NOMO-1 (cell line): ENCODE results near the gene MEX3D.

Experiments
- DNase-seq, 2 experiments: peaks; one replicate each; lab custom pipeline; 2025; ENCODE audit not compliant: unreplicated experiment in 2 of 2; lab: John Stamatoyannopoulos, UW

MEX3D gene

DNA sequence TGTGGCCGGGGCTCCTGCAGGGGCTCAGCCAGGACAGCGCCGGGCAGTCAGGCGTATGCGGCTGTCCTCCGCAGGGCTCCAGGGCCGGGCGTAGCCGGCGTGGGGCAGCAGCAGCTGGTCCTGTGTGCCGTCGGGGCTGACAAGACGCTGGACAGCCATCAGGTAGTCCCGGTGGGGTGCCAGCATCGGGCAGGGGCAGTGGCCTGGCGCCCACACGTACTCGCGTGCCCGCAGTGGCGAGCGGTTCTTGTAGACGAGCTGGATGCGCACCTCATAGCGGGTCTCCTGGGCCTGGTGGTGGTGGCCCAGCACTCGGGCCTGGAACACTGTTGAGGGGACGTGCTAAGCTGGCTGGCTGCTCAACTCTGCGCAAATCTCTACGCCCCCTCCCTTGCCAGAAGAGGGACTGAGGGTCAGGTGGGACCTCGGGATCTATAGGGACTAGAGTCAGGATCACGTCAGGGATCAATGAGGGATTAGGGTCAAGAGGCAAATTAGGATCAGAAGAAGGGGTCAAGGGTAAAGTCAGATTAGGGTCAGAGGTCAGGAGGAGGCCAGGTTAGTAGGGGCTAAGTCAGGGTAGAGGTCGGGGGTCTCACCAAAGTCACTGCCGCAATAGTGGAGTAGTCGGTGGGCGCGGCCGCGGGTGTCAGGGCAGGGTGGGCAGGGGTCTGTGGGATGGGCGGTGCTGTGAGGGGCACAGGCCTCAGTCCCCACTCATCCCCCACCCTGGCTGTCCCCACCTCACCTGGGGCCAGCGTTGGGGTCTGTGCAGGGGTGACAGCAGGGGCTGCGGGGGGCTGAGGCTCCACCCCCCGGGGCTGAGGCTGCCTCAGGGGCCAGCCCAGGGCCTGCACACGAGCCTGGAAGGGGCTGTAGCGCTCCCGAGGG lies 61.9 kb downstream of the MEX3D start:
- no peak for DNase-seq

GRCh38 chr19:1505012-1505411 lies 63.1 kb downstream of the MEX3D start:
- DNase-seq: no peak
